Activated CD4-positive, CD25-positive, alpha-beta regulatory T cell treated with anti-CD3 and anti-CD28 coated beads, Interleukin-2, amount 50 U/mL, for 24 hours (primary cell): Measurements from ENCODE around the gene KIF2A.

ENCODE experiments used
- ATAC-seq, 2 donors: fragments of 150-1000 bp; cut with Tn5 transposase; one replicate each; pipeline ENCODE4 v1.10.0; 2021; ENCODE audit warnings: mild to moderate bottlenecking in 1 of 2, moderate library complexity in 1 of 2

The KIF2A gene

DNA sequence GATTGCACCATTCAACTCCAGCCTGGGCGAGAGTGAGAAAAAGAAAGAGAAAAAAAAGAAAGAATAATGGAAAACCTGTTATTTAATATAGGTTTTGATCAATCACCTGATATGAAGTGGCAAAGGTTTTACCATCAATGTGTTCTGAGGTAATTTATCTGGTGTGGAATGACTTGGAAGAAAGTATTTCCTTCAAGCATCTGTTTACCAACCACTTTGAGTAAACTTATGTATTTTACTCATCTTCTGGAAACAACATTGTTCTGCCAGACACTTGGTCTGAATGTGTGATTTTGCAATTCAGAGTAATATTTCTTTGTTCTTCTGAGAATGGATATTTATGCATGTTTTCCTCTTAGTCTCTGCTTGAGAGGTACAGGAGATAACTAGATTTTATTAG, 24.3 kb downstream of the KIF2A start:
- ATAC-seq = no peak

DNA sequence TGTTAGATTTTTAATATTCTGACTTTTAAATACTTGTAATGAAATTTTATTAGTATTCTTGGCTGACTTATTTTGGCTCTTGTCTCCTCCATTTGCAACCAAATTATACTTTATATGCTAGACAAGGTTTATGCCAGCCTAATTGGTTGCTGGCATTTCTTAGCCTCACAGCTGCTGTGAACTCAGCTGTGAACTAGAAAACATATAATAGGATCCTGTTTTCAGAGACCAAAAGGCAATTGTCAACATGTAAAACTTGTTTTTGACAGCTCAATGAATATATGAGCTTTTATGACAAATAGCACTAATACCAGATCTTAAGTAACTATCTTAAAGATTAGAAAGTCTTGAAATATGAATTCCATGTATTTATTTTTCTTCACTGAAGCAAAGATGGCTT, 25.9 kb downstream of the KIF2A start:
- ATAC-seq = no peak

DNA sequence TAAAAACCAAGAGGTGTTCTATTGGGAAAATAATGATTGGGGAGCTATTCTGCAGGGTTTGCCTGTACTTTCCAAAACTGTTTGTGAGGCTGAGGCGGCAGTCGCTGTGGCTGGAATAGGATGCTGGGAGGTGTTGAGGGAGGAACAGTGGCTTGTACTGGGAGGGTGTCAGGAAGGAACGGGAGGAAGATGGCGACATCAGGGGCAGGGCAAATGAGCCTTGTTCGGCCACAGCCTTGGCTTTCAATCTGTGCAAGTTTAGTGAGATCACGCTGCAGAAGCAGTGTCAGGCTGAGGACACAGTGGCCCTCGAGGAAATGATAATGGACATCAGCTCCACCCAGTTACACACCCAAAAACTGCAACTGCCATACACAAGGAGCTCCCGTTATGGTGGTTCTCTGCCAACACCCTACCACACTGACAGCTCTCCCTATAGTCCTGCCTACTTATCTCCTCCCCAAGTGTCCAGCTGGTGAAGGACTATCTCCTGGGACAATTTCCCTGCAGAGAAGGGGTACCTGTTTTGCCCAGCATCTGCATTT, 27.3 kb downstream of the KIF2A start:
- ATAC-seq = no peak

DNA sequence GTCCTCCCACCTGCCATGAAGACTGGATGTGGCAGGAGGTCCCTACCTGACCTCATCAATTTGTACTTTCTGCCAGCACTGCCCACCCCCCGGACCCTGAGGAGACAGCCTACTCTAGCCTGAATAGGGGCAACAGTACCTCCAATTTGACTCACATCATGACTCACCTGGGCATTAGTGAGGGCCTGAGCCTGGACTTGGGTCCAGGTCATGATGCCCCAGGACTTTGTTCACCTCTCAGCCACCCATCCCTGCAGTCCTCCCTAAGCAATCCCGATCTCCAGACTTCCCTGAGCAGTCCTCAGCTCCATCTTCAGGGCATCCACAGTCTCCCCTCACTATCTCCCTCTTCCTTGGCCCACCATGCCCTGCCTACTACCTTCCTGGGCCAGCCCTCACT, 28.1 kb downstream of the KIF2A start:
- no peak for ATAC-seq

DNA sequence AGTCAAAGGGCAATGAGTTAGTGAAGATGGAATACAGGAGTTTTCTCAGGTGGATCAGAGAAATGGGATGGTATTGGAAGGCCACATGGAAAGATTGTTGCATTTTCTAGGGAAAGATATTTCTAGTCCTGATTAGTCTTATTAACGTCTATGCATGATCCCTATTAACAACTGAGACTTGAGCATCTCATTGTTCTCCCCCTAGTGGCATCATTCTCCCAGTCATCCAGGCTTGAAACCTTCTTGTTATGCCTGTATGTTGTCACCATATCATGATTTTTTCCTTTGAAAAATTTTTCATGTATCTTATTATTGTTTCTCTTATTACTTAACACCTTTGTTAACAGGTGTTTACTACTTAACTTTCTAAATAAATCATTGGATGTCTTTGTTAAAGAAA, 34.4 kb downstream of the KIF2A start:
- no peak for ATAC-seq

DNA sequence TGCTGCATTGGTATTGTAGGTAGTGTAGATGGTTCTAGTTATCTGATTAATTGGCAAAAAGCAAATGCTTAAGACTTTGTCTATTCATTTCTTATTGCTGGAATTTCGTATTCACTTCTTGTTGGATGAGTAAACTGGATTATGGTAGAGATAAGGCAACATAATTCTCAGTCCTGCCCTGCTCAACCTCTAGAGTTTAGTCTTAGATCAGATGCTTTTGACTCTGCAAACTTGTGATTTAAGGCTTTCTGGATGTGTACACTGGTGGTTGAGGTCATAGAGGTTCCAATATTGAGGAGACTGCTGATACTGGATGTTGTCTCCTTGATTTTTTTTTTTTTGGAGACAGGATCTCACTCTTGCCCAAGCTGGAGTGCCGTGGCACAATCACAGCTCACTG, 35.0 kb downstream of the KIF2A start:
- no peak for ATAC-seq

DNA sequence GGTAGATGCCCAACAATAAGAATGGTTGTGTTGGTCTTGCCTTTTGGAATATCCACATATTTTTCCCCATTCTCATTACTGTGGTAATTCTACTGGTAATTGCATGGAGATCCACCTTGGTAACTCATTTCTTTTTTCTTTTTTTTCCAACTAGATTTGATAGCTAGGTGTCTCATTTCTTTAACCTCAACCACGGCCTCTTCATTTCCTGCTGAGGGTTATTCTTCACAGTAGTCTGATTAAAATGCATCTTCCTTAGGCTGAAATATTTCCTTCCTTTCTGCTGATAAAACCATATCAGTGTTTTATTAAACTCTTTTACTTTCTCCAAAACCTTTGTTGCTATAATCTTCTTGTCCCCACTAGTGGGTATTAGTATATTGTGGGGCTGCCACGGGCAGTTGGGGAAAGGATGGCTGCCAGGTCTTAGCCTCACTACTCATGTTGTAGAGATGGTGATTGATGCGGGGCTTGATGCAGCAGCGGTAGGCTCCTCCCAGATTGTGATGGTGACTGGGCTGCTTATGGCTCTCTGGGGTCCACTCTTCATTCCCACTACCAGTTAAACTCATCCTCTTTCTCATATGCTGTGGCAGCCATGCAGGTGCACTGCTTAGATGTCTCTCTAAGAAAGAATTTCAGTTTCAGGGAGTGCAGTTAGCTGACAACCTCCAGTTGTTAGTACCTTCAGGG, 35.9 kb downstream of the KIF2A start:
- ATAC-seq = peak; percentile 36 to 63

DNA sequence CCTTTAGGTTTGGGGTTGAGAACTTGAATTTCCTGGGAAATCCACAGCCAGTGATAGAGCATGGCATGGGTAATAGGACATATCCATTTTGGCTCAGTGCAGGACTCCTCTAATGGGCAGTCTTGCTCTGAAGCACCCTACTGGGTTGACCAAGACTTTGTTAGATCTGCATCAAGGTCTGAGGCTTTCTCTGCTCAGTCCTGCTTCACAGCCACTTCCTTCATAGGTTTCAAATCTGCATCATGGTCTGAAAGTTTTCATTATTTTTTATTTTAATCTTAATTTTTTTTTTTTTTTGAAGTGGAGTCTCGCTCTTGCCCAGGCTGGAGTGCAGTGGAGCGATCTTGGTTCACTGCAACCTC, 36.5 kb downstream of the KIF2A start:
- peak in 1 of 2 donors; percentile 22 for ATAC-seq

DNA sequence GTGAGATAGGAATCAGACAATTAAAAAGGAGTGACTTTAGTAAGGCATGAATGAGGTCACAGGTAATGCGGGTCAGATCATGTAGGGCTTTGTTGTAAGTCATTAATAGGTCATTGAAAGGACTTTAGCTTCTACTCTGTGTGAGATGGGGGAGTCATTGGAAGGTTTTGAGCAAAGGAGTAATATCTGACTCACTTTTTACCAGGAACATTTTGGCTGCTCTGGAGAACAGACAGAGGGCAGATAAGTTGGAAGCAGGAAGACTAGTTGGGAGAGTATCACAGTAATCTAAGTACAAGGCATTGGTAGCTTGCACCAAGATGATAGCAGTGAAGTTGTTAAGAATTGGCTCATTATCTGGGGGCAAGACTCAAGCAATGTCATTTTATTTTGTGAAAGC, 37.4 kb downstream of the KIF2A start:
- ATAC-seq = peak in 1 of 2 donors; percentile 11

DNA sequence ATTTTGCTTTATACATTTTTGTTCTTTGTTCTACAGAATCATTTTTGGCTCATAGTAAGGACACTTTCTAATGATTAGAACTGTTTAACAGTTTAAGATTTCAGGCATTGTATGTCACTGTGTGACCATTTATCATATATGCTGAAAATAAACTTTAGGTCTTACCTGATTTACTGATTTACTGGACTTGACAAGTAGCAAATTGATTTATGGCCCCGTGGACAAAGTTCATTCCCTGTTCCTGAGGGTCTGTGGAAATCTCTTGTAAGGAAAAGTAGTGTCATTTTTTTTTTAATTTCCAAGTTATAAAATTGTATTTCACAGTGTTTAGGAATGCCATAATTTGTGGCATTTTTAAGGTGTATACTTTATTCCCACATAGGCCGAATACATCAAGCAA, 40.7 kb downstream of the KIF2A start:
- ATAC-seq = no peak

DNA sequence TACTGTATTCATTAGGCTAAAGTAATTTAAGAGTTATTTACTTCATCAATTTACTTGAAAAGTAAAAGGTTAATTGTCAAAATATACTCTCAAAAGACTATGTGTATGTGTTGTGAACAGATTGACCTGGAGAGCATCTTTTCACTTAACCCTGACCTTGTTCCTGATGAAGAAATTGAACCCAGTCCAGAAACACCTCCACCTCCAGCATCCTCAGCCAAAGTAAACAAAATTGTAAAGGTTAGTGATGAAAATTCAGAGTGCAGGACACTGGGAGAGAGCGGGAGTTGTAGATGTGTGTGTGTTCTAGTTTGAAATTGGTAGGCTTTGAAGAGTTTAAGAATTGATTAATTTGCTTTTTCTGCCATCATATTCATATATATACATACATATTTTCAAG, 41.9 kb downstream of the KIF2A start:
- ATAC-seq = no peak

DNA sequence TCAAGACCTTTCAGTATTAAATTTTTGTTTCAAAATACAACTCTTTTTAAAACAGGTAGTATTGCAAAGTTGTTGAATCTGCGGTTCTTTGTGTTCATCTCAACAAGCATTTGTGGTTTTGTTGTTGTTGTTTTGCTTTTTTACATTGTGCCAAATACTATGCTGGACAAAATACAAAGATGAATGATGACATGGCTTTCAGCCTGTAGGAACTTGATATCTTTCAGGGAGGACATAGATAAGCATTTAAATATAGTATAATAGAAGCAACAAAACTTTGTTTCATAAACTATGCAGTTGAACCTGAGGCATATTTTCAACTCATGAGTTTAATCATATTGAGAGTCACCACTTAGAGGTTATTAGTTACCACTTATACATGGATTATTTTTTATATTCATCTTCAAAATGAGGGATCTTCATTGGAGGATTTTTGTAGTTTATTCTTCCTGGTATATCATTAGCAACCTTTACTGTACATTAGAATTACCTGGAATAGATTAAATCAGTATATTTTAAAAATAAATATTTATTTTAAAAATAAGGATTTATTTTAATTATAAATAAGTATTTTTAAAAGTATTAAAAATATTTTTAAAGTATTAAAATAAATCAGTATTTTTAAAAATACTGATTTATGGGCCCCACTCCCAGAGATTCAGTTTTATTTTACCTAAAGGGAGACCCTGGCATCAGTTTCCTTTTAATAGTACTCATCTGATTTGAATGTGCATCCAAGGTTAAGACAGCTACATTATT, 42.9 kb downstream of the KIF2A start:
- no peak for ATAC-seq

DNA sequence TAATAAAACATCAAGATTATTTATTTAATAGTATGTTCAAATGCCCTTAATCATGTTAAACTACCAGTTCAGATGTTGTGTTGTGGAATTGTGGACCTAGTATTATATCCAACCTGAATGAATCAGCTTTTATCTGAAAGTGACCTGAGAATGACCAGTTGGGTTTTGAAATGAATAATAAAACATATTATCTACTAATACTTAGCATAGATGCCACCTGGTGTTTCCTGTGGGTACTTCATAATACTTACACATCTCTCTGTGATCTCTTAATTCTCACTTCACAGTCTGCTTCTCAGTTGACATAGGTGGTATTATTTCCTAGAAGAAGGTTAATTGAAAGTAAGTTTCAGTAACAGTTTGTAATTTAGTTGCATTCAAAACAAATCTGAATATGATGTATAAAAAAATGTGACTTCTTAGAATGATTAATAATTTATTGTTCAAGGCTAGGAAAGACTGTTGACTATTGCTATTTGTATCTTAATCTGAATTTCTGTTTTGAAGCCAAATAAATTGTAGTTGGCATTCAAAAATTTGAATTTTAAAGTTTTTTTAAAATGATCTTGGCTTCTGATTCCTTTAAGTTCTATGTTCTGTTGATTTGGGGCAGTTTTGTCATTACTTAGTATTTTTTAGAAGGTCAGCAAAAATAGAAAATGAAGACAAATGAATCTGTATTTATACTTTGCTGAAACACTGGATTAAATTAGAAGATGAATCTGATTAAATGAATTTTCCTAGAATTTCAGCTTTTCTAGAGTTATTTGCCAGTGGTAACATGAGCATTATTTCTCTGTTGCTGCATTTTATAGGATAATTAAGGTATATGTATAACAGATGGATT, 48.2 kb downstream of the KIF2A start:
- ATAC-seq = peak; percentile 79 to 83

DNA sequence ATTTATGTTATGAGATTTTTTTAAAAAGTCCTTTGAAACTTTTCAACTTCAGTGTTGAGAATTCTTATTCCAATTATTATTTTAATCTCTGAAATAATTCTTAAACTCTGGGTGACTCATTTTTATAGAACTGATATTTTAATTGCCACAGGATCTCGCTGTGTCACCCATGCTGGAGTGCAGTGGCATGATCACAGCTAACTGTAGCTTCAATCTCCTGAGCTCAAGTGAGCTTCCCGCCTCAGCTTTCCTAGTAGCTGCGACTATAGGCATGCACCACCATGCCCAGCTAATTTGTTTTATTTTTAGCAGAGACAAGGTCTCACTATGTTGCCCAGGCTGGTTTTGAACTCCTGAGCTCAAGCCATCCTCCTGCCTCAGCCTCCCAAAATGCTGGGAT, 56.7 kb downstream of the KIF2A start:
- no peak for ATAC-seq

DNA sequence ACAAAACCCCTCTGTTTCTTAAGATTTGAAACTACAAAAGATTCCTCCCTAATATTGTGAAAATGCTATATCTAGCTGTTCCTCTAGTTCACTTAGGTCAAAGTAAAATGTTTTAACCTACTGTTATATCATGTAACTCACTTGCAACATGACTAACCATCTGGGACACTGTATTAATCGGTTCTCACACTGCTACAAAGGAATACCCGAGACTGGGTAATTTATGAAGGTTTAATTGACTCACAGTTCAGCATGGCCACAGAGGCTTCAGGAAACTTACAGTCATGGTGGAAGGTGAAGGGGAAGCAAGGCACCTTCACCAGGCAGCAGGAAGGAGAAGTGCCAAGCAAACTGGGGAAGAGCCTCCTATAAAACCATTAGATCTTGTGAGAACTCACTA, 63.0 kb downstream of the KIF2A start:
- peak in 1 of 2 donors; percentile 62 for ATAC-seq

DNA sequence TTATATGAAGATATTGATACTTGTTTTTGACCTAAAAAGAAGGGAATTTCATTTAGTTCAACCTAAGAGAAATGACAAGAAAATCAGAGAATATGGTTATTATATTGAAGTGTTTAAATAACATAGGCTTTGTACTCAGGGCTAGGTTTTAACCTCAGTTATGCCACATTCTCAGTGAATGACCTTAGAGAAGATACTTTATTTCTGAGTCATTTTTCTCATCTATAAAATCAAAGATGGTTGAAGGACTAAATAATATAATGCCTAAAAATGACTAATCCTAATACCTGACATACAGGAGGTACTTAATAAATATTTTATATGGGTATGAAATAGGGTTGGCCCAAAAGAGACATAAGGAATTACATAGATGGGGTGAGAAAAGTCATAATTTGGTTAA, 65.4 kb downstream of the KIF2A start:
- no peak for ATAC-seq

DNA sequence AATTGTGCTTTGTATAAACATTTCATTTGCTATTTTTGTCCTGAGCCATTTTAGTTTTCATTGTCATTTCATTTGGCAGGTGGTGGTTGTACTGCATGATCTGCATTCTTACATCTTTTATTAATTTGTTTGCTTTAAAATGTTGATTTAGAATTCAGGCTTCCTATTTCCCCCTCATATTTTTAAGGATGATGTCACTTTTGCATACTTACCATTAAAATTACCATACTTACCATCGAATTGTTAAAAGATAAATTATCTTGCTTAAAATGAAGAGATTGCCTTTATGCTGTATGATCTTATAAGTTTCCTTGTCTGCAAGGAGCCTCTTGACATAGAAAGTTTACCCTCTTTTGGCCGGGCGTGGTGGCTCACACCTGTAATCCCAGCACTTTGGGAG, 66.6 kb downstream of the KIF2A start:
- ATAC-seq = no peak

DNA sequence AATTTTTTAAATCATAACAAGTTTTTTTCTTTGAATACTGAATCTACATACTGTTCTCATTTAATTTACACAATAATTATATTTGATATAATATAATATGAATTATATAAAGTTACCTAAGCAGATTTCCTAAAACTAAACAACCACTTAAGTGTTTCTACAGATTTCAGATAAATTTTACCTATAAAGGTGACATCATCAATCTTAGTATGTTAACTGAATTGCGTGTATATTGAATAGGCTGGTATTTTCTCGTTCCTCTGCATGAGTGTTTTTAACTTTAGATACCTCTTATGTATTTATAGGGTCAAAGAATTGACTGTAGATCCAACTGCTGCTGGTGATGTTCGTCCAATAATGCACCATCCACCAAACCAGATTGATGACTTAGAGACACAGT, 67.4 kb downstream of the KIF2A start:
- ATAC-seq = no peak

DNA sequence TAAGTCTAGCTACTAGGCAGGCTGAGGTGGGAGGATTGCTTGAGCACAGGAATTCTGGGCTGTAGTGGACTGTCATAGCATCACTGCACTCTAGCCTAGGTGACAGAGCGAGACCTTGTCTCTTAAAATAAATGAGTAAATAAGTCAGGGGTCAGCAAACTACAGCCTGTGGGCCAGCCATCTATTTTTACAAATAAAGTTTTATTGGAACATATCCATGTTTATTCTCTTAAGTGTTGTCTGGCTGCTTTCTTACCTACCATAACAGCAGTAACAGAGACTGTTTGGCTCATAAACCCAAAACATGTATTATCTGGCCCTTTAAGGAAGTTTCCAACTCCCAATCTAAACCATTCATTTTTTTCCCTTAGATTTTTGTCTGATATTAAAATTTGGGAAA, 68.1 kb downstream of the KIF2A start:
- ATAC-seq = no peak

DNA sequence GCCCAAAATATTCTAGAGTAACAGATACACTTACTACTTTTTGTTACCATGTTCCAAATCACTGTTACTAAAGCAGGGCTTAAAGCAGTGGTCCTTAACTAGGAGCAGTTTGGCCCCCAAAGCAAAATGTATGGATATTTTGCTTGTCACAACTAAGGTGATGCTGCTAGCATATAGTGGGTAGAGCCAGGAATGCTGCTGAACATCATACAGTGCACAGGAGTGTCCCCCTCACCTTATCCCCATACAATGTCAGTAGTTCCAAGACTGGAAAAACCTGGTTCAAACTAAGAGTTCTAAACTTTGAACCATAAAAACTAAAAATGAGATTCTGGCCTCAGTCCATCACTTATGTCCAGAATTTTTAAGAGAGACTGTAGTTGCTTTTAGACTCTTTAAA, 69.6 kb downstream of the KIF2A start:
- ATAC-seq = no peak

DNA sequence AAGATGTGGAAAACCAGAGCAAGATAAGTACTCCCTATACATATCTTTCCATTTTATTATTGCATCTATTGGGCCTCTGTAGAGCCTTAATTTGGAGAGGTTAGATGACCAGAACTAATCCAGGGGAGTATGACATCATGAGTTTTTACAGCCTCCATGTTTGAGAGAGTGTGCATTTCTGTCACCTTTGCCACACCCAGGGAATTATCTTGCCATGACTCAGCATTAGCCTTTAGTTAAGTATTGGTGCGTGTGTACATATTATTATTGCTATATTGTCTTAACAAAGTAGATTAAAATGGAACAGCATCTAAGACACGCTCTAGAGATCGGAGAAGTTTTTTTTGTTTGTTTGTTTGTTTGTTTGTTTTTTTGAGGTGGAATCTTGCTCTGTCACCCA, 70.1 kb downstream of the KIF2A start:
- no peak for ATAC-seq

DNA sequence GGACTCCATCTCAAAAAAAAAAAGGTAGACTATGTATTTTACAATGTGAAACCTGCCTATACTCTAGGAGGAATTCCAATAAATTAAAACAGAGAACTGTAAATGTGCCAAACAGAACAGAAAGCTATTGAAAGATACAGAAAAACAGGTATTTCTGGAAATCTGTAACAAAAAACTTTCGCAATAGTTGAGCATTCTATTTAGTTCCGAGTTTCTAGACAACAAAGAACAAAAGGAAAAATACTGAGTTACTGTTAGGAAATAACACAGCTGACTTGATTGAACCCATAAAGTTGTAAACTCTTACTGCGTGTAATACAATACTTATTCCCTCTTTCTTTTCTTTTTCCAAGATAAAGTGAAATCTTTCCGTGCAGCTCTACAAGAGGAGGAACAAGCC, 79.1 kb downstream of the KIF2A start:
- no peak for ATAC-seq

DNA sequence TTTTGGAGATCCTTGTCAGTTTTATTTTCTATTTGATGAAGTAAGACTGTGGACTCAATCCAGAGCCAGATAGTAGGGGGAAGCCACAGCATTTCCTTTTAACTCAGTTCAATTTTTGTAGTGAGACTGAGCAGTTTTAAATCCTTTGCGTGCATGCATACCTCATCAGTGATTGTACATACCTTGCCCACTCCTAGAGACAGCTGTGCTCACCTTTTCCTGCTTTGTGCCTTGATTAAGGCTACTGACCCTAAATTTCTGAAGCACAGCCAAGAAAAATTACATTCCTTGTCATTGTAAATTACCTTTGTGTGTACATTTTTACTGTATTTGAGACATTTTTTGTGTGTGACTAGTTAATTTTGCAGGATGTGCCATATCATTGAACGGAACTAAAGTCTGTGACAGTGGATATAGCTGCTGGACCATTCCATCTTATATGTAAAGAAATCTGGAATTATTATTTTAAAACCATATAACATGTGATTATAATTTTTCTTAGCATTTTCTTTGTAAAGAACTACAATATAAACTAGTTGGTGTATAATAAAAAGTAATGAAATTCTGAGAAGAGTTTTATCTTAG, 79.9 kb downstream of the KIF2A start:
- no peak for ATAC-seq
